Sigmoid colon (tissue), 4 donors: ENCODE results near the gene TCHHL1.

Experiments
- CTCF ChIP-seq, 4 experiments: fragments of 450-650 bp in 3 of 4; fragments of 200-600 bp in 1 of 4; IDR thresholded peaks; one replicate each; pipeline ENCODE4 v1.5.1; 2016 to 2019; ENCODE audit warnings: antibody characterized with exemption in 4 of 4, mild to moderate bottlenecking in 3 of 4, moderate library complexity in 2 of 4
- POLR2A ChIP-seq, 2 donors: fragments of 450-650 bp; IDR thresholded peaks; one replicate each; pipeline ENCODE4 v1.6.1; 2016; ENCODE audit warnings: antibody characterized with exemption in 2 of 2, mild to moderate bottlenecking in 2 of 2, moderate library complexity in 2 of 2
- POLR2AphosphoS5 ChIP-seq, 4 donors: sonication (generic); formaldehyde crosslinking; IDR thresholded peaks; one replicate each; pipeline ENCODE4 v1.6.1; 2017; ENCODE audit warnings: antibody characterized with exemption in 4 of 4

- TF ChIP-seq CTCF (IDR thresholded peaks at IDR 0.05) (no peak), POLR2A (IDR thresholded peaks at IDR 0.05) (no peak), POLR2AphosphoS5 (IDR thresholded peaks at IDR 0.05) (no peak)
These were observed 20.0 kb upstream of the TCHHL1 start for GRCh38 chr1:152108882-152109222.
